Stimulated activated CD8-positive, alpha-beta memory T cell treated with anti-CD3 and anti-CD28 coated beads, Interleukin-12 subunit alpha, Interleukin-12 subunit beta, amount 100 ng/mL, for 24 hours (primary cell): Measurements from ENCODE around the gene PLEKHB2.
"Not testable (repeated sequence)": the region's sequence is repeated elsewhere in the genome, so short reads cannot be mapped to it uniquely, and the experiment has no call there.

ENCODE experiments used
- DNase-seq: peaks from one replicate; pipeline ENCODE4 v3.0.0-alpha.2; 2020; ENCODE audit errors: extremely low read depth

Gene PLEKHB2, protein sequence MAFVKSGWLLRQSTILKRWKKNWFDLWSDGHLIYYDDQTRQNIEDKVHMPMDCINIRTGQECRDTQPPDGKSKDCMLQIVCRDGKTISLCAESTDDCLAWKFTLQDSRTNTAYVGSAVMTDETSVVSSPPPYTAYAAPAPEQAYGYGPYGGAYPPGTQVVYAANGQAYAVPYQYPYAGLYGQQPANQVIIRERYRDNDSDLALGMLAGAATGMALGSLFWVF

DNA sequence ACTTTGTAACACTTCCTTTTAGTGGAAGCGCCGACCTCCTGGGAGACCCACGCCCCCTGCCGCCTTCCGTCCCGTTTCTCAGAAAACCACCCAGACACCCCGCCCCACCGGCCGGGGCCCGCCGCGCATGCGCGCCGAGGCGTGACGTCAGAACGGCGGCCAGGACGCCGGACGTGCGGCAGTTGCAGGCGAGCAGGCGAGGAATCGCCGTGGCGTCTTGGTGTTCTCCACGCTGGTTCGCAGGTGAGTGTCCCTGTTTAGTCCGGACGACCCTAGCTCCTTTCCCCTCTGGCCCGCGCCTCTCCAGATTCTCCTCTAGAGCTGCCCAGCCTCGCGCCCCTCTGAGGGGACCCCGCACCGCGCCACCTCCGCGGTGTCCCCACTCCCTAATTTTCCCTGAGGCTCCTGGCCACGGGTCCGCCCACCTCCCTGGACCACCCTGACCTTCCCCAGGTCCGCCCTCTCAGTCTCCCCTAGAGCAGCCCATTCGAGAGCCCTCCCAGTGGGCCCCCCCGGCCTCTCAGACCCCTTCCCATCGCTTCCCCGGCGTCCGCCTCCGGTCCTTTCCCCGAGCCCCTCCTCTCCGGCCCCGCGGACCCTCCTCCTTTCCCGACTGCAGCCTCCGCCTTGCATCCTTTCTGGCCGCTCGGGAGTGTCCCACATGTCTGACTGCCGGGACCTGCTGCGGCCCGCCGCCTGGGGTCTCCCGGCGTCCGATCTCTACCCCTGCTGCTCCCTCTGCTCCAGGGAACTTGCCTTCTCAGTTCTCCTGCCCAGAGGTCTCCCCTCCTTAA, at the start of gene PLEKHB2:
Gene PLEKHB2, plus strand, starts transcription at position 181 of the 794 bp plus-strand sequence. CDS start 15,606 bp downstream, outside the sequence.
- DNase-seq, result peak; percentile 82

DNA sequence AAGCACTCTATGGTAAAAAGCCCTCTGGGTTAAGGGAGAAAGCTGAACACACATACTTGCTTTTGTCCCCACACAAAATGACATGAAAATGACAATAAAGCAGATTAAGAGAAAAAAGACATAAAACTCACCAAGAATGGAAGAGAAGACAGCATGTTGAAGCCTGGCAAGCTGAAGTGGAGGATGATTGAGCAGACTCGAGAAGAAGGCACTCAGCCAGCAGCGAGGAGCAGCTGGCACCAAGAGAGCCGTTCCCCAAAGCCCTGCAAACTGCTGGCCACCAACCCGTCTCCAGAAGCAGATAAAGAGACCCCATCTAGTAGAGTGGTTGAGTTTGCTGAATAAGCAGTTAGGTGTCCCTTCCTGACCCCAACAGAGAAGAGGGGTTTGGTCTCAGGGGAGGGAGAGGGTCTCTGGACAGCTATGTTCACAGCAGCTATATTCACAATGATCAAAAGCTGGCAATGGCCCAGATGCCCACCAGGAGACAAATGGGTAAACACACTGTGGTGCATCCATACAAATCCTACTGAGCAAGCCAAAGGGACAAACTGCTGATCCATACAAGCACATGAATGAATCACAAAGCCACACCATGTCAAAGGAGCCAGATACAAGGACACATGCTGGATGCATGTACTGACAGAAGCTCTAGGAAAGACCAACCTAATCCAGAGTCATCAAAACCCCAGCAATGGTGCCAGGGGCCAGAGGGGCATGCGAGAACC, 48.8 kb upstream of the PLEKHB2 start:
- DNase-seq, result no peak

DNA sequence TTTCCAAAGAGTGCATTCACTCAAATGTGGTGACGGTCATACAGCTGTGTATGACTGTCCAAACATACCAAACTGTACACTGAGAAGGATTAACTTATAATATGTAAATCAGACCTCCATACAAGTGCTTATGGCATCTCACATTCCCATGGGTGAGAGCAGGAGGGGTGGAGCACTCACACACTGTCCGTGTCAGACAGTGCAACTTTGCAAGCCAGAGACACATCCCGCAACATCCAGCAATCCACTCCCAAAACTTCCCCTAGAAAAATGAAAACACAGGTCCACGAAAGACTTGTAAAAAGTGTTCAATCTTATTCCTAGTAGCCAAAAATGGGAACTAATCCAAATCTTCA, 48.2 kb upstream of the PLEKHB2 start:
- DNase-seq, result no peak

DNA sequence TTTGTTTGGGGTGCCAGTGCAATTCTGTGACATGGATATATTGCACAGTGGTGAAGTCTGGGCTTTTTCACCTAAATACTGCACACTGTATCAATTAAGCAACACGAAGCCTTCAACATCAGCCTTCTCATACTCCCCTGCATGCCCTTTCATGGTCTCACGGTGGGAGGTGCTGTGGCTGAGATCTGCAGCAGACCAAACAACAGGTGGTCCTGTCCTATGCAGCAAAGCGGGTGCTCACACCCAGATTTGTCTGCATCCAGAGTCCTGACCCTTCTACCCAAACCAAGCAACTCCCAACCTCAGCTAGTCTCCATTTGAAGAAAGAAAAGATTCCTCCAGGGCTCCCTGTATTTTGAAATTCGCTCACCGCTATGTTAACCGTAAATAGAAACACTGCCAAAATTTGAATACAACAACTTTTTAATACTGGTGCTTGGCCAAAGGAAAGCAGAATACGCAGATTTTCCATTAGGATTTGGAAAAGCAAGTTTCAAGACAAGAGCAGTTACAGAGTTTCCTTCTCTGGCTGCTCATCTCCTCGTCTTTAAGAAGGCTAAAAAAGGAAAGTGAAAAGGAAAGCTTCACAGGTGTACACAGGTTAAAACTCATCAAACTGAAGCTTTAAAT, 46.8 kb upstream of the PLEKHB2 start:
- DNase-seq, result no peak

DNA sequence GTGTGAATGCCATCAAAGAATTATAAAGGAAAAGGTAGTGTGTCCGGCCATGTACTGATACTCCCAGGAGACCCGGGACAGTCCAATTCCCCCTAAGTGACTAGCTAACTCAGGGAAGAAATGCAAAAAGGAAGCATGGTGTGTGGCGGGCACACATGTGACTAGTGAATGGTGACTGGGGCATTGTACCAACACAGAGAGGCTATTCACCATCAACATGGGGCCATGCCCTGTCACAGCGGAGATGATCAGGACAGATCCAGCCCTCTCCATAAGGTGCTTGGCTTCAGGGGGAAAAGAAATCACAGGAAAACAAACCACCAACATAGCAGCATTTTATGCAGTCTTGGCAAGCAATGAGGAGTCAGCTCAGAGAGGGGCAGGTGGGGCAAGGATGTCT, 46.2 kb upstream of the PLEKHB2 start:
- no peak for DNase-seq

DNA sequence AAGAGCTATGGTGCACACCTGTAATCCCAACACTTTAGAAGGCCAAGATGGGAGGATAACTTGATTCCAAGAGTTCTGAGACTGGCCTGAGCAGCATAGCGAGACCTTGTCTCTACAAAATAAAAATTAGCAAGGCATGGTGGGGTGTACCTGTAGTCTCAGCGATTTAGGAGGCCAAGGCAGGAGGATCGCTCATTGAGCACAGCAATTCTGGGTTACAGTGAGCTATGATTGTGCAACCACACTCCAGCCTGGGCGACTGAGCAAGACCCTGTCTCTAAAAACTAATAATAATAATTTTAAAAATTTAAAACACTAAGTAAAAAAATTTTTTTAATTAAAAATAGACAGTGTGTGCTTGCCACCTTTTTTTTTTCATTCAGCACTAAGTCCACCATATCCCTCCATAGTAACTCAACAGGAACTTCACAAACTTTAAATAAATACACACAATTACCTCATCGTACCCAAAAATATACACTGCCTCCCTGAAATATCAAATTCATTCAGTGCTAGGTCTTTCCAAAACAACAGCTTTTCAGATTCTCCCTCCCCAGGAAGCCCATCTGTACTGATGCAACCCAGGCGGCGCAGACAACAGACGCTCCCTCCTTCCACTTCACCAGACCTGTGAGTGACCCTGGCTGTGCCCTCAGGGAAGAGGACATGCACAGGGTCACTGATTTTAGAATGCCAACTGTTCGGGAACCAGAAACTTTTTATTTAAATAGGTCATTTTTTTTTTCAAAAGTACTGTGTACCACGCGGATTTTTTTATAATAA, 41.4 kb upstream of the PLEKHB2 start:
- DNase-seq, result no peak

DNA sequence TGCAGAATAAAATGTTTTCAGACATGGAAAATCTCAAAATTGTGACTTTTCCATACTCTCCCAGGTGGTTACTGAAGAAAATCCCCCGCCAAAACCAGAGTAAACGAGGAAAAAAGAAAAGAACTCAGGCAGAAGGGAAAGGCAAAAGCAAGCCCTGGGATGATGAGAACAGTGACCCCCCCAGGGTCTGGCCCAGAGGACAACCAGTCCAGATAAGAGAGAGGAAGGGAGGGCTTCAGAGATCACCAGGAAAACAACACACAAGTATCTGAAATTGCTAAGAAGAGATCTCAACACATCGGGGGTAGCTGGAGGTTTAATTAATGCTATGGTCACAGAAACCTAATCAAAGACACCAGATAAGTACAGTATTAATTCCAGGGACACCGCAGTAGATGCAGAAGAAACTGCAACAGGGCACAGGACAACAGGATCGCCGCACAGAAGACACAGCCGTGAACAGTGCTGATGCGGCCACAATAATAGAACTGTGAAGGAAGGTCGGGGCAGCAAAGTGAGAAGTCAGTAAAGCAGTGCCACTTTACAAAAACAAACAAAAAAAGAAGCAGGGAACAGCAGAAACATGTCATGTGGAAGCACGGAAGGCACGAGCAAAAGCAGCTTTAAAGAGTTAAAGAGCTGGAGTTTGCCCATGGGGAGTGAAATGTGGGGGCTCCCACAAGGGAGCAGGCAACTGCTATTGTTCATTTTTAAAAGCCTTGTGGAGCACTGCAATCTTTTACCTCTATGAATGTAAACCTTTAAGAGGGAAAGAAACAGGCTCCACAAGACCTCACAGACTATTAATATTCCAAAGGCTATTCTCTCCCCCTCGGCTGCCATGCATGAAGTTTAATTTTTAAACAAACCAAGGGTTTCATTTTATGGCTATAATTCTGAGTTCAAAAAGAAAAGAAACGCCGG, 40.3 kb upstream of the PLEKHB2 start:
- no peak for DNase-seq

DNA sequence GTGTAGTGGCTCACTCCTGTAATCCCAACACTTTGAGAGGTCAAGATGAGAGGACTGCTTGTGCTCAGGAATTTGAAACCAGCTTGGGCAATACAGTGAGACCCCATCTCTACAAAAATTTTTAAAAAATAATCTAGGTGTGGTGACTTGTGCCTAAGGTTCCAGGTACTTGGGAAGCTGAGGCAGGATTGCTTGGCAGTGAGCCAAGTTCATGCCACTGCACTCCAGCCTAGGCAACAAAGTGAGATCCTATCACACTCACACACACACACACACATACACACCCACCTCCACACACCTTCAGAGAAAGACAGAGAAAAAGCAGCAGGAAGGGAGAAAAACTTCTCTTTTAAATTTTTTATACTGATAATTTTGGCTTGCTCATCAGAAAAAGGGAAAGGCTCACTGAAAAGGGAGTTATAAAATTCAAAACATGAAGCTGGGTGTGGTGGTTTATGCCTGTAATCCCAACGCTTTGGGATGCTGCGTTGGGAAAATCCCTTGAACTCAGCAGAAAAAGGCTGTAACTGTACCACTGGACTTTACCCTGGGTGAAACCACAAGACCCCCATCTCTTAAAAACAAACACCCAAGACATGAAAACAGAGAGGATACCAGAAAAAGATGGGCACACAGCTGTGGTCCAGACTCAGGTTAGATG, 37.5 kb upstream of the PLEKHB2 start:
- DNase-seq, result no peak

DNA sequence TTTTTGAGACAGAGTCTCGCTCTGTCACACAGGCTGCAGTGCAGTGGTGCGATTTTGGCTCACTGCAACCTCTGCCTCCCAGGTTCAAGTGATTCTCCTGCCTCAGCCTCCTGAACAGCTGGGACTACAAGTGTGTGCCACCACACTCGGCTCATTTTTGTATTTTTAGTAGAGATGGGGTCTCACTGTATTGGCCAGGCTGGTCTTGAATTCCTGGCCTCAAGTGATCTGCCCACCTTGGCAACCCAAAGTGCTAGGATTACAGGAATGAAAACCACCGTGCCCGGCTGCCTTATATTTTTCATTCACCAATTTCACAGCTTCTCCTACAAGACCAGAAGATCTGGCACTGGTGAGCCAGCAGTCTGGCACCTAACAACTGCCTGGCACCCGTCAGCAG, 37.0 kb upstream of the PLEKHB2 start:
- not testable (repeated sequence) for DNase-seq

DNA sequence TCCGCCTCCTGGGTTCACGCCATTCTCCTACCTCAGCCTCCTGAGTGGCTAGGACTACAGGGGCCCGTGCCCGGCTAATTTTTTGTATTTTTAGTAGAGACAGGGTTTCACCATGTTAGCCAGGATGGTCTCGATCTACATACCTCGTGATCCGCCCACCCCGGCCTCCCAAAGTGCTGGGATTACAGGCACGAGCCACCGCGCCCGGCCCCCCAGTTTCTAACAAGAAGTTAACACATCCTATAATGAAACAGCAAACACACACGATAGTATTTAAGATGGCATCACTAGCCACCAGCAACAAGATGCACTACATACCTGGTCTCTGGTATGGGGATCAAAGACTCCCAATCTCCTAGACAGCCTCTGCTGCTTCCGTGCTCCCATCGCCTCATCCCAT, 29.6 kb upstream of the PLEKHB2 start:
- DNase-seq, result not testable (repeated sequence)

DNA sequence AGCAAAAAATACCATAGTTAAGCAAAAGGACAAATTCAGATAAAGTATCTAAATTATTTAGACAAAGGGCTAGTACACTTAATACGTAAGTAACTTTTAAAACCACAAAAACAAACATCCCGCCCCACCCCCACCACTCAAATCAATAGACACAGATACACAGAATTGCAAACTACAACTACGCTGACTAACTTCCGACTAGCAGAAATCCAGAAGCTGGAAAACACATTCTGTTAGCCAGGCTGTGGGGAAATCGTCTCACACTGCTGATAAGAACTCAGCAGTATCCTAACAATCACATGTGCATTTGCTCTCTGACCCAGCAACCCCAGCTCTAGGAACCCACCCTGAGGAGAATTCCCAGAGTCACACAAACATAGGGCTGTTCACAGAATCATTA, 28.4 kb upstream of the PLEKHB2 start:
- DNase-seq, result no peak

DNA sequence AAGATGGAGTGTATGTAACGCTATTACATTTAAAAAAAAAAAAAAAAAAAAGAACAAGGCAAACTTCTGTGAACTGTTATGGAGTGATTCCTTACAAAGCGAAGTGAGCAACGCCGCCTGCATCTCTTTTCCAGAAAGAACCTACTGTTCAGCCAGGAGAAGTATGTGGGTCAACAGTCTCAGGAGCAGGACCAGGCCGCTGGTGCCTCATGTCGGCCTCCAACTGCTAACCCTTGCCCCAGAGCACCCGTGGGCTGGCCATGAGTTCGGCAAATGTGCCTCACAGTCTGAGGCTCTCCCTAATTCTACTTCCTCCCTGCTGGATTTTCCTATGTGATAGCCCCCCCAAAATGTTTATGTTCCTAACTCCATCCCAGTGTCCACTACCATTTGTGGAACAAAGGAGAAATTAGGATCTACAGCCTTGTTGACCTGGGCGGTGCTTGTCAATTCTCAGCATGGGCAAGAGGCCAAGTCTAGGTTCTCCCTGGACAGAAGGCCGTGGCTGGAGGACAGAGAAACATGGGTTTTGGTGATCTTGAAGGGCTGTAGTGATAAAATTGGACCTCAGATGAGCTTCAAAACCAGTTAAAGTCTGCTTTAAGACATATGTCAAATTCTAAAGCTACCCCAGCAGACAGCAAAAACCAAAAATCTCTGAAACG, 27.8 kb upstream of the PLEKHB2 start:
- DNase-seq, result no peak

DNA sequence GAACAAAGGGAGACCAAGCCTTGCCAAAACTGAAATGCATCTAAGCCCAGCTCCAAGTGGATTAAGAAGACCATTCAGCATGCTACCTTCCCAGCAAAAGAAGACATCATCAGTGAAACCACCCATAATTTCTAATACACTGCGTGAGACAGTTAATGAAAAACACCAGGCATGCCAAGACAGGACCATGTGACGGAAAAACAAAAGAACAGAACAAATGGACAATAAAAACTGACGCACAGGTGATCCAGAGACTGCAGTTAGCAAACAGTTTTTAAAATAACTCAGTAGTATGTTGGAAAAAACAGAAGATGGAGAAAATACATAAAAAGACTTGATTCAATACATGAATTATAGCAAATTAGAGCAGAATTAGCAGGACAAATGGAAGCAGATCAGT, 27.2 kb upstream of the PLEKHB2 start:
- no peak for DNase-seq

DNA sequence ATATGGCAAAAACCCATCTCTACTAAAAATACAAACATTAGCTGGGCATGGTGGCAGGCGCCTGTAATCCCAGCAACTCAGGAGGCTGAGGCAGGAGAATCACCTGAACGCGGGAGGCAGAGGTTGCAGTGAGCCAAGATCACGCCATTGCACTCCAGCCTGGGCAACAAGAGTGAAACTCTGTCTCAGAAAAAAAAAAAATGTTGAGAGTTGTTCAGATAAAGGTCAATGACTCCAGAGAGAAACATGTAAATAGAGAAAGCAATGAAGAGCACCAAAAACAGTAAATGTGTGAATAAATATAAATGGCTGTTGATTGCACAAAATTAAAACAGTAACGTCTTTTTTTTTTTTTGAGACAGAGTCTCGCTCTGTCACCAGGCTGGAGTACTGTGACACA, 25.2 kb upstream of the PLEKHB2 start:
- not testable (repeated sequence) for DNase-seq

DNA sequence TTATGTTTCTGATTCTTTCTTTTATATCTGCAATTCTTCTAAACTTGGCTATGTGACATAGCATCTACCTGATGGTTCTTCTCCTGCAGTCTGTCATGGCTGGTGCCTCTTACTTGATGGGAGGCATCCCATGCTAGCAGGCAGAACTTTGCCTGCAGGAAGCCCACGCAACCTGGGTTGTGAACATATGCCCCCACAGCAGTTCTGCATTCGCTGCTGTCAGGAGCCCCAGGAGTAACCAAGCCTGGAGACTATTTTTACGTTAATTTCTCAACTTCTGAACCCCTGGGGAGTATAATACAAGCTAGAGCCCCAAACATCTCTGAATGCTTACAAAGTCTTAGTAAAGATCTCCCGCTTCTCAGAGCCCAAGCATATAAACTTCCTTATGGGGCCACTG, 23.9 kb upstream of the PLEKHB2 start:
- DNase-seq, result no peak

DNA sequence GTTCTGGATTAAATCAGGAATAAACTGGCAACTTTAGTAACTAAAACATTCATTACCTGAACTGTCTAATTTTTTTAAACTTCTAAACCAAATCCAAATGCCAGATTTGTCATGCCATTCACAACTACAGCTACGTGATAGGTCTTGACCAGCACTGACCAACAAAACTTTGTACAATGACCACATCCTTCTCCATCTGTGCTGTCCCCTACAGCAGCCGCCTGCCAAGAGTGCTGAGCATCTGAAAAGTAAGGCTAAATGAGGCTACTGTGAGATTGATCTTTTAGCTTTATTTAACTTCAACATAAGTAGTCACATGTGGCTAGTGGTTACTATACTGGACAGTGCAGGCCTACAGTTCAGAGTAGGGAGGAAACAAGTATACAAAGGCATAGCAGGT, 19.5 kb upstream of the PLEKHB2 start:
- DNase-seq, result no peak

DNA sequence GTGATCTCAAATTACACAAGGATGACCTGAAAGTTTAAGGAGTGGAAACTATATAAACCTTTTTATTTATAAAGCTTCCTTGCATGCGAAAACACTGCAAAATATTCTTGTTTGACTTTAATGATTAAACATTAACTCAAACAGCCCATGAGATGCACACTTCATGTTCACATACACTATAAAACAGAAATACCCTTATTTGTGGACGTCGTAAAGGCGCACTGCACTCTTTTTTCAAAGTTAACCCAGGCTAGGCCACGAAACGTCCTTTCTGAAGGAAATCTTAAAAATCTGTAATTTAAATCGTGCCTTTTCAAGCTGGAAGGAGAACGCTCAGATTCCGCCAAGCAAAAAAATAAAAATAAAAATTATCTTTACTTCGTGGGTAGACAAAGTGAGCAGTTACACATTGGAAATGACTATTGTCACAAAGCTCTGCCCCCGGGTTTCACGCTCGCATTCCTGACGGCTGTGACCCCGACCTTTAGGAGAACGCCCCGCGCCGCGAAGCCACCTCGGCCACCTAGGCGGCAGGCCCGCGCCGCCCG, 12.6 kb upstream of the PLEKHB2 start:
- DNase-seq, result no peak

DNA sequence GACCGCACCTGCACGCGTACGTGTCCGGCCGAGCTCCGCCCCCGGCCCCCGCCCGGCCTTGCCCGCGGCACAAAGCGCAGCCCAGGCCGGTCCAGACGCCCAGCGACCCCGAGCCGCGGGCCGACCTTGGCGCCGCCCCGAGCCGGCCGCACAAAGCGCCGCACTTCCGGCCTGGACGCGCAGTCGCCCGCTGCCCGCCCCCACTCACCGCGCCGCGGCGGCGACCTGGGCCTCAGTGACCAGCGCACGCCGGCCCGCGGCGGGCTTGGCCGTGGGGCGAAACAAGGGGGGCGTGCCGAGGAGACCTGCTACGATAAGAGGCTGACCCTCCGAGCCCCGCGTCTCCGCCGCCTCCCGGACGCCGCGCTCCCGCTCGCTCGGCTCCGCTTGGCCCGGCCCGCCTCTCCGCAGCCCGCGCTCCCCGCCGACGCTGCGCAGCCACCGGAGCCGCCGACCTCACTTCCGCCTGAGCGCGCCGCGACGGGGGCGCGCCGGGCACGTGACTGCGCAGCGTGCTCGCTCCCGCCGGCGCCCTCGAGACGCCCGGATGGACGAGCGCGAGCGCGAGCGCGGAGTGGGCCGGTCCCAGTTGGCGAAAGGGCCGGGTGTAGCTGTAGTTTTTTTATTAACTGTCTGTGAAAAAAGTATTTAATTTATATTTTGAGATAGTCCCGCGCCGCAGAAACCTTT, 12.0 kb upstream of the PLEKHB2 start, which contains the start of gene FAM168B:
Gene FAM168B, minus strand, starts transcription at position 455 of the 690 bp plus-strand sequence. CDS start 10,814 bp downstream, outside the sequence.
- peak; percentile 67 for DNase-seq
